Endometrium (tissue), 2 donors: ENCODE data around the gene MBNL2.

Experiments used
- FAIRE-seq: peaks from 2 replicates; lab custom pipeline; 2012; peaks lifted over from hg19 to GRCh38; lab: Jason Lieb, UNC
- donor health status: control.
- donor health status: control.

Gene MBNL2

DNA sequence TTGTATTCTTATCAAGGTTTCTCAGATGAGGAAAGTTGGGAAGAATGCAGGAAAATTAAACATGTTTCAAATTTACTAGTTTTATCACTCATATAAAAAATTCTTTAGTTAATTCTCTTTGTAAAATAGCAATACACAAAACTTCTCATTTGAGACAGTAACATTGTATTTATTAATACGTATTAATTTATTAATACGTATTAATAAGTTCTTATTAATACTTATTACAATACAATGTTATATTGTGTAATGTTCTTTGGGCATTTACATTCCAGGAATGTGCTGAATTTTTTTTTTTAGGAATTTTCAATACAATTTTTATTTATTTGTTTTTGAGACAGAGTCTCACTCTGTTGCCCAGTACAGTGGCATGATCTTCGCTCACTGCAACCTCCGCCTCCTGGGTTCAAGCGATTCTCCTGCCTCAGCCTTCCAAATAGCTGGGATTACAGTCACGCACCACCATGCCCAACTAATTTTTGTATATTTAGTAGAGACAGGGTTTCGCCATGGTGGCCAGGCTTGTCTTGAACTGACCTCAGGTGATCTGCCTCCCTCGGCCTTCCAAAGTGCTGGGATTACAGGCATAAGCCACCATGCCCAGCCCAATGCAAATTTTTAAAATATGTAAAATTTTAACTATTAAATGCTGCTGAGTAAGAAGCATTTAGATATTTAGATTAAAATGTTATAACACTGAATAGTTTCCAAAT, 31.6 kb downstream of the MBNL2 start:
- no peak for FAIRE-seq

DNA sequence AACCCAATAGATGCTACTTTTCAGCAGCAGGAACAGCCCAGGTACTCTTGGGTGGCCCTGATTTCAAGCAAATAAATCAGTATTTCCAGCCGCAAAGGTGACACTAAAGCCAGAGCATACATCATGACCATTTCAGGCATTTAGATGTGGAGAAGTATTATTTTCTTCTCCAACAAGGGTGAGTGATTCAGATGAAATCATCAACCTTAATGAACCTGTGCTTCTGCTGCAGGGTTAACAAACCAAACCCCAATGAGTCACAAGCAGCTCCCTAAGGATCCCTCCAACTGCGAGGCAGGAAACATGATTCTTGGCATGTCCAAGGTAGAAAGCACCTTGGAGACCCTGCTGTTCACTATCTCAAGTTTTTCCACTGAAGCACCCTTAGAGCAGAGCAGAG, 32.7 kb downstream of the MBNL2 start:
- no peak for FAIRE-seq

DNA sequence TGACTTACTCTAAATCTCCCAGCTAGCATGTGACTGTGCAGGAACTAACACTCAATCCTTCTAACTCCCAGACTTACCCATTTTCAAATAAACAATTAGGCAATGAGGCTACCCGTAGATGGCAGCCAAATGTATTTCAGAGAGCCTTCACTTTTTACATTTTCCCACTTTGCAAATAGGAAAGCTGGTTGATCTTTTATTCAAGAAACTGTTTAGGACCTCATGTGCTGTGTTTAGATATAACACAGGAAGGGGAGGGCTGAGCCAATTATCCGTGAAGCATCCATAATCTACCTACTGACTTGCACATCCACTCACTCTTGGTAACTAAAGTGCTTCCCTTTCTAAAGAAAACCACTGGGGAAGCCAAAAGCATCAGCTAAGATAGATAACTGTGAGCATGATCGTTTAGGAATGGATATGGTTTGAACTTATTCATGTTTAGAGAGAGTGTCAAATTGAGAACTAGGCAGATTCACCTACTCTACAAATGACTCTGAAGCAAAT, 33.4 kb downstream of the MBNL2 start:
- FAIRE-seq, result no peak

DNA sequence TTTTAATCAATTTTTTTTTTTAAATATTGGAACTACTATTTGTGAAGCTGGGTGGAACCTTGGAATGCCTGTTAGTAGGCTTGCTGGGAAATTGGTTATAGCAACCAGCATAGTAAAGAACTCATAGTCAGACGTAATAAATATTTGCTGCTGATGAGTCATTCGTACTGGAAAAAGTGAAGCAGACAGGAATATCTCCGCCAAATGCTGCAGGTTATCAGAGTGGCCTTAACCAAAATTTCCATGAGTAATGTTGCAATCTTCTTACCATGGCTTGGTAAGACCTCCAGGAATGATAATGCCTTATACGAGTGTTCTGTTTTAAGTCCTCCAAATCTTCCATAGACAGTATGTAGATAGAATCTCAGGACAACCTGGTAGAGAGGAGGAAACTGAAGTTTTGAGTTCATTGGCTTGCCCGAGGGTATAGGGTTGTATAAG, 34.2 kb downstream of the MBNL2 start:
- no peak for FAIRE-seq

DNA sequence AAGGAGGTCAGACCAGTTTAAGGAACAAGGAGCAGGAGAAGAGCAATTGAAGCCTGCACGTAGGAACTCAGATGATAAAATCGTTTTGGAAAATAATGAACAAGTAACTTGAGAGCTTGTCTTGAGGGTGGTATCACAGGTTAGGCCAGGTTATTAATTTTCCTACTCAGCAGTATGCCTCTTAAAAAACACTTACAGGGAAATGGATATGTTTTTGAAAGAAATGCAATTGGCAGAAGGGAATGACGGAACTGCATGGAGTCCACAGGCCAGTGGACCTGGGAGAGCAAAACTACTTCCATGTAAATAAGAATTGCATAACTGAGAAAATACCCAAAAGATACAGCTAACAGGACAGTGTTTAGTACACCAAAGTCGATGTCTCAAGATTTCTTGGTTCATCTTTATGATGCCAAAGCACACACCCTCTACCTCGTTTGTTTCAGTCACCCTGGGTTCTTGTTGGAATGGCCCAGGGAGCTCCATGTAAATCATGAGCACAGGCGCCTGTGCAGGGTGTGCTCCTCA, 35.2 kb downstream of the MBNL2 start:
- FAIRE-seq, result no peak

DNA sequence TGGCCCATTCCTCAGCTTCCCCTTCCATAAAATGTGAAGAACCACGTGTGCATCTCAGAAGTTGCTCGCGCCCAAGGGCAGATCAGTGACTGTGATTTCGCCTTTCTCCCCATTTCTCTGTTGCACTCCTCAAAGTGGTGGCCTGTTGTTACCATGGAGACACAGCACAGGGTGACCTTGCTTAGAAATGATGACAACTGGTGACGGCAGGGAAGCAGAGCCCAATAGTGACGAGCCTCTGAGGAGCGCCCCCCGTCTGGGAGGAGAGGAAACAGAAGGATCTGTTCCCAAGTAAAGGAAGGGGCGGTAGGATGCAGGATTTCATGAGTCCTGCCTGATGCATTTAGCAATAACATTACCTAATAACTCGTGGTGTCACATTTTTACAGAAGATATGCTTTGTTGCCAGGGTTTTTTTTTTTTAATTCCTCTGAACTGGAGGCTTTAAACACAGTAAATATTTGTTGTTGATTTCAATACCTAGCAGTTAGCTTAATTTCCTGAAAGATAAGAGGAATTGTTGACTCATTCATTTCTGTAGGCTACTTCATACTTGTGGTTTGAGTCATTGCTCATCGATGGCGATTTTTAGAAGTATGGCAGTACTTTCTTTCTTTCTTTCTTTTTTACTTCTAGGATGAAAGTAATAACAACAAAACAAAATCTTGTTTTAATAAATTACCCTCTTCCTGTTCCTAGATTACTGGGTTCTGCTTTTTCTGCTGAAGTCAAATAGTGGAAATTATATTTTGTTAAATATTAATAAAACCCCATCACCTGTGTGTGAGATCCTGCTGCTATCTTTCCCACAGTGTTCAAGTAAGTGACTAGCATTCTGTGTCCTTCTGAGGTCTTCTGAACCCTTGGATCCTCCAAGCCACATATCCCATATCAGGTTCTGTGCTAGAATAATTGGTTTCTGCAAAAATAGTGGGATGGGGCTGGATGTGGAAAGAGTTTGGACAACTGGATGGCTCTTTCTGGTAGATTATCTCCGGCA, 36.0 kb downstream of the MBNL2 start:
- FAIRE-seq, result peak; percentile 31

DNA sequence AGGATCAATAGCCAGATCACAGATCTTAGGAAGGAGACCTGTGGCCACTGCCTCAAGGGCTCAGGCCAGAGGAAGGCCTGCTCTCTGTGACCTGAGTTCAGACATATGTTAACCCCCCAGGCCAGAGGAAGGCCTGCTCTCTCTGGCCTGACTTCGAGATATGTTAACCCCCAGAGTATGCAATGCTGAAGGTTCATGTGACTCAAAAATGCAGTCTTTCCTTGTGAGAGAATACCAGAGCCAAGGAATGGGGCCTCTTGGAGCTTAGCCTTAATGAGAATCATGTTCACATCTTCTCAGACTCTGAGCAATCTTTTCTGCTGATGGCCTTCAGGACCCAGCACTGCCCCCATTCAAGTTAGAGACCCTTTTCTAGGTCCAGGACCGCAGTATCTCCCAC, 36.7 kb downstream of the MBNL2 start:
- no peak for FAIRE-seq

DNA sequence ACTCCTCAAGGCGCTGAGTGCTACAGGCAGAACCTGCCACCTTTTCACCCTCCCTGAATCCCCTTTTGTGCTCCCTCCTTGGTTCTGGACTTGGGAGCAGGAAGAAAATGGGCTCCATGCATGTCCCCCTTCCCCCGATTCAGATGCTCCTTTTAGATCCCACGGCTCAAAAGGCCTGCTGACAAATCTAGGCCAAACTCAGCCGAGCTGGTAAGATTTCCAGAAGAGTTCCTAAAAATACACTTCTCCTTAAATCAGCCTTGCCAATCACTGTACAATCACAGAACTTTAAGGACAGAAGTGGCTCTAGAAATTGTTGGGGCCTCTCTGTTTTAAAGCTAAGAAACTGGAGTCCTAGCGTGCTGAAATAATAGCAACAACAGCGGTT, 37.3 kb downstream of the MBNL2 start:
- no peak for FAIRE-seq

DNA sequence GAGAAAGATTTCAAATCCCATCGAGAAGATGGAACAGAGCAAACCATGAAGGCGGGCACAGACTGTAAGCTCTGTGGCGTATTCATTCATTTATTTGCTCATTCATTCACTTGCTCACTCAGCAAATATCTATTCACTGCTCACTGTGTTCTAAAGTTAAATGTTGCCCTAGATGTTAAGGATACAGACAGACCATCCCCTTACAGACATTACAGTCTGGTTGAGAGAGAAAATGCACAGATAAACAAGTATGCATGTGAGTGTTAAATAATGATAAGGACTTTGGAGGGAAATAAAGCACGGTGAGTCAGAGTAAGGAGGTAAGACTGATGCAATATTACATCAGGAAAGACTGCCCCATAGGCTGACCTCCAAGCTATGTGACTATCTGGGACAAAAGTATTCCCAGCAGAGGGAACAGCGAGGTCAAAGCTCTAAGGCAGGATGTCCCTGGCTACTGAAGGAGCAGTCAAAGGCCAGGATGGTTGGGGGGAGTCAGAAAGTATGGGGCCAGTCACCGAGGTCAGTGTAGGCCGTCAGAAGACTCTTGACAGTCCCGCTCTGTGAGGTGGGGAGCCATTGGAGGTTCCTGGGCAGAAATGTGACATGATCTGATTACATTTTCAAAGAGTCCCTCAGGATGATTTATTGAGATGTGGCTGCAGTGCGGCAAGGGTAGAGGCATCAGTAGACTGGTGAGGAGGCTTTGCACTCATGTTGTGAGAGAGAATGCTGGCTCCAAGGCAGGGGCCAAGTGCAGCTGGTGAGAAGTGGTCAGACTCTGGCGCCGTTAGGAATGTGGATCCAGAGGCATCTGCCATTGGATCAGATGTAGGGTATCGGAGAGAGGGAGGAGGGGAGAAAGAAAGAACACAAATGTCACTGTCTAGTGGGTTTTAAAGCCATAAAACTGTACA, 37.9 kb downstream of the MBNL2 start:
- FAIRE-seq, result no peak

DNA sequence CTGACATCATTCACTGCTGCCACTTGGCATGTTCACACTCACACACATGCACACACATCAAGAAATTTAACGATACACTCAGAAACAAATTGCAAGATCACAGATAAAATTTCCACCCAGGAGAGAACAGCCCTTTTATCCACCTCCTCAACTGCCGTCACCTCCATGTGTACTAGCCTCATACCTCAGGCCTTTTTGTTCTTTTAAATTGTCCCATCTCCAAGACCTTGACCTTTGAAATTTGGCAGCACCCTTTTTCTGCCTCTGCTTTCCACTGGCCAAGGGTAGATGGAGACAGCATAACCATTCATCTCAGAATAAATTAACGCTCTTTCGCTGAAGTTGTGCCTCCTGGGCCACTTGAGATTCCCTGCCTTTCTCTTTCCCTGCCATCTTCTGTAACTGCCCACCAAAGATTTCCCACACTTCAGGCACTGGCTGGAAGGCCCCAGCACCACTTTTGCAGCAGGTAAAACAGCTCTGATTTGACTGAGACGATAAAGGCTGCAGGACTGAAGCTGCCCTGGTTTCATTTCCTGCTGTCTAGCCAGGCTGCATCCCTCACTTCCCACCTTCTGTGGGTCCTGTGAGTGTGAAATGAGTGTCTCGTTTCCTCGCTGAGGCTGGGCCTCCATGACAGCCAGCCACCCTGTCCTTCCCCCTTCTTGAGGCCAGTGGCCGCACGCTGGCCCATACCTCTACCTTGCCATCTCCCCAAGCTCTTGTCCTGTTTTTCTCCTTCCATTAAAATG, 39.3 kb downstream of the MBNL2 start:
- no peak for FAIRE-seq

DNA sequence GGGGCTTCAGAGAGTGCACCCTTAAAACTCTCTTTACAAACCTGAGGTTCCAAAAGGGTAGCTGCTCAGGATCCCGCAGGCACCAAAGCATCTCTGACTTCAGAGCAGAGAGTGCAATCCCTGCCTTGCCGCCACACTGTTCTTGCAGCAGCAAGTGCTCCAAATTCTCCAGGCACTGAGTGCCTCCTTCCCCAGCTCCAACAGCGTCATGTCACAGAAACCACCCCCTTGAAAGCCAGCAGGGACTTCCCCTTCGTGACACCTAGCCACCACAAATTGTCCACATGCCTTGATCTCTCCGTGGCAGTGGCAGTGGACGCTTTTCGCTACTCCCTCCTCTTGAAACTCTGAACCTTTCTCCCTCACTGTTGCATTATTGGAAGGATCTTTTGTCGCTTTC, 39.9 kb downstream of the MBNL2 start:
- FAIRE-seq, result no peak

DNA sequence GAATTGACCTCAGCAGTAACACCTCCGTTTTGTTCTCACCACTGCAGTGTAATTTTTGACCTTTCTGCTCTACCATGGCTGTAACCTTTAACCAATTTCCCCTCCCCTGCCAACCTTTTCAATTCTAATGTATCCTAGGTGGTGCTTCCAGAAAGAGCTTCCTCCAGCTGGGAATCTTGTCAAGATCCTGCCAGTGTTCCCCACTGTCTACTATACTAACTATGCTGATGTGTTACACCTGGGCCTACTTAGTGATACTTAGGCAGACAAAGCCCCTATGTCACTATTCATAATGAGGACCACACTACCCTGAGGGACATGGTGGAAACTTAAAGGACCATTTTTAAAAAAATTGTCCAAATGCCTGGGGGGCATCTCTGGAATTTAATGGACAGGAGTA, 41.0 kb downstream of the MBNL2 start:
- FAIRE-seq, result no peak

DNA sequence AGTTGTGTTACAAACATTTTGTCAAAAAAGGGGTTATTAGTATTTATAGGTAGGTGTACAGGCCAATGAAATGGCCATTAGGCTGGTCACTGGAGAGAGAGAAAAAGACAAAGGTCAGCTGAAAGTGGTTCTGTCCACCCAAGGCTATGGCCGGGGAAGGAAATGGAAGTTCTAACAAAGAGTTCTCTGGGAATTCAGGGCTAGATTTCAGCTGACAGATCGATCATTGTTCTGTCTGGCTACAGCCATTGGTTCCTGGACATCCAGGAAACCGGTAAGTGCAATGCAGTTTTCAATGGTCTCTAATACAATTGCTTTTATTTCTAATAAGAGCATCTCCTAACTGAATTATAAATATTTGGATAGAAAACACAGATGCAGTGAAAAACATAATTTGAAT, 42.5 kb downstream of the MBNL2 start:
- FAIRE-seq, result no peak

DNA sequence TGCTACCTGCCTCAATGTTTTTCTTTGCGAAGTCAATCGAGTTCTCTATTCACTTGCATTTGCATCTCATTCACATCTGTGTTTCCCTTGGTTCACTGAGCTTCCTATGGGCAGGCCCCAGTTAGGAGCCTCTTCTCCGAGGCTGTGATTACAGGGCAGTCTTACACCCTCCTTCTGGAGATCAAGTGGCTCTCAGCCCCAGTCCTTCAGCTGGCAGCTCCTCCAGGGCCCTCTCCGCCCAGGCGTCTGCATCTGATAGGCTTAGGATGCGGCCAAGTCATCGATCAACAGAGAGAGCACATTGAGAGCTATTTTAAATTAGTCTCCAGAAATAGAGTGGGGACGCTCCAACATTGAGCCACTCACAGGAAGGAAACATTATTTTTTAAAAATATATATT, 44.2 kb downstream of the MBNL2 start:
- no peak for FAIRE-seq

DNA sequence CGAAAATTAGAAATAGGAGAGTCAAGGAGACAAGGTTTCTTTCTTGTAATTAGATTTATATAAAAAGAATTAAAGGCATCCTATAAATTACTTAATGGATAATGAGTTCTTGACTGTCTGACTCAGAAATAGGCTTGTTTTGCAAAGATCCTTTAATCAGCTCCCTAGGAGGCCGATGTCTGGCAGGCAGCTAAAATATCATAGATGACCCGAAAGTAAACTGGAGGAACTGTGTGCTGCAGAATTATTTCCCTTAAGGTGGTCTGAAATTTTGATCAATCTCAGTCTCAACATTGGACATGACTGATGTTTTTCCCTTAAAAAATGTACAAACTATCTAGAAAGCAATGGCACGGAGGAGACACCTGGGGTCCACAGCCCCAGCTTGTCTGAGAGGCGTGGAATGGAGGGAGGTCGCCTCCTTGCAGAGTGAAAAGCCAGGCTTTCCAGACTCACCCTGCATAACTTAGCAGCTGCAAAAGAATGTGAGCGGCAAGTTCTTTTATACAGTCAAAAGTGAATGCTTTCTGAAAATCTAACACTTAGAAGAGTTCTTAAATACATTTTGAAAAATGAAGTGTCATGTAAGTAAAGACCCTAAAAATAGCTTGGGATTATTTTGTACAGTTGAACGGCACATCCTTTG, 44.8 kb downstream of the MBNL2 start:
- FAIRE-seq, result no peak

DNA sequence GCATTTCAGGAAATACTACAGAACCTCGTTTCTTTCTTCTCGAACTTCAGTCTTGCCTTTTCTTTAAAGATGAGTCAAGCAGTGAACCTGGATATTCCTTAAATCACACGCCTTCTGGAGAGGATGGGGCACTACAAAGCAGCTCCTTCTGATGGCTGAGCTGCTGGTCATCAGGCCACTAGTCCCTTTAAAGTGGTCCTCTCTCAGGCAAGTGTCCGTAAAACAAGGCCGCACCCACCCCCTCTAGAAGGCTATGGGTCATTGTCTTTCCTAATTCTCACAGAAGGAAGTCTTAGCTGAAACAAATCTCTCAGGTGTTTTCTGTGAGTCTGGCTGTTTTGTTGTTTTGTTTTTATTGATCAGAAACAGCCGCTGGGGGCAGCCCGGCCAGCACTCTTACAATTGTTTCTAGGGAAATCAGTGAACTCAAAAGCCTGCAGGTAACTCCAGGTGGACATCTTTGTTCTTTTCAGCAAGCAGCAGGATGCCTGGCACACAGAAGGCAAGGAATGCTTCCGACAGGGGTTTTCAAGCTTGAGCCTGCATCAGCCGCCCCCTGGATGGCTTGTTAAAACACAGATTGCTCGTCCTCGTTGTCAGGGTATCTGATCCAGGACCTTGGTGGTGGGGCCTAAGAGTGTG, 45.4 kb downstream of the MBNL2 start:
- FAIRE-seq, result no peak

DNA sequence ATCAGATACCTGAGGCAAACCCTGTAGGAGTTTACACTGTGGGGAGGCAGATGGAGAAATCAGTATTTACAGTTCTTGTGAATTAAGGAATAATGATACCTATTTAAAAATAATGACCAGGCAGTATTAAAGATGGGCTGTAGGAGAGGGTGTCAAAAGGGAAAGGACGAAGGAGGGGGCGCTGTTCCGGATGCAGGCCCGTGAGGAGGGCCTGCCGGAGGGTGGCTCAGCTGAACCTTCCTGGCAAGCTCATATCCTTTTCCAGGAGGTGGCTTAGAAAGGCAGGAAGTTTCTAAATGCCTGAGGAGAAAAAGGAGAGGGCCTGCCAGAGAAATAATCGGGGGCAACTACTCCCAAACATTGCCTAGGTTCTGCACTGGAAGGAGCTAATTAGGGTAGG, 46.6 kb downstream of the MBNL2 start:
- no peak for FAIRE-seq

DNA sequence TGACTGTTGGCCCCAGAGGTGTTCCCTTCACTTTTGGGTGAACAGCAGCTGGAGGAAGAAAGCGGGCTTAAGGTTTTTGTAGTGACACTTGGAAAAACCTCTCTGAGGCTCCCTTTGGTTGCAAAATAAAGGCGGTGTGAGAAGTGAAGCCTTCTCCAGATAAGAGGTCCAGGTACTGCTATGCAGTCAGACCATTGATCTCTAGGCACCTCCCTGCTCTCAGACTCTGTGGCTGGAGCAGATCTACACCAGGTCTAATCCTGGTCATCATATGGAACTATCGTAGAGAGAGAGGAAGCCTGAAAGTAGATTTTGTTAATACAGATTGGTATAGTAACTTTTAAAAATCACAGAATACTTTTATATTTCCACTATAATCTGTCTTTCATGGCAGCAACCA, 47.5 kb downstream of the MBNL2 start:
- no peak for FAIRE-seq

DNA sequence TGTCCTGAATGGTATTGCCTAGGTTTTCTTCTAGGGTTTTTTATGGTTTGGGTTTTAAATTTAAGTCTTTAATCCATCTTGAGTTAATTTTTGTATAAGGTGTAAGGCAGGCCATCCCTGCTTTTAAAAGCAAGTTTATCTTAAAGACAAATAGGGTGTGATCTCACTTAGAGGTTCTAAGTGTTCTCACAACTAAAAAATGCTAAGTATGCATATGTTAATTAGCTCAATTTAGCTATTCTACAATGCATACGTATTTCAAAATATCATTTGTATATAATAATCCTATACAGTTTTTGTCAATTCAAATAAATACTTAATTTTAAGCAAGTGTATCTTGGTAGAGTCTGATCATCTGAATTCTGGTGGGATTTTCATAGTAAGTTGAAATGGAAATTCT, 50.4 kb downstream of the MBNL2 start:
- no peak for FAIRE-seq

DNA sequence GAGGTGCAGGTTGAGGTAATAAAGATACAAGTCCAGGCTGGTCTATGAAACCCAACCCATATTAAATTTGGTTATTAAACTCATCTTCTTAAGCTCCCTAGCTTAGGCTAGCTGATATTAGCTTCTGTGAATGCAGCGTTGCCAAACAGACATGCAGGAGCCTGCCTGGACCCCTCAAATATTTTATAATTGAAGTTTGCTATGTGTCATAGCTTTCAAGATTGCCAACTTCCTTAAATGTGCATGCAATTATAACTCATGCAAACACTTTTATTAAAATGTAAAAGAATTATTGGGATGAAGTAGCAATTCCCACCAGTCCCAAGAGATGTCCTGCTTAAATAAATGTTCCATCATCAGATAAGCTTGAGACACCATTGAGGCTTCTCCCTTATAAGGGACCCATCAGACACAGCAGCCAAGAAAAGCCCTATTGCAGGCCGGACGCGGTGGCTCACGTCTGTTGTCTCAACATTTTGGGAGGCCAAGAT, 51.3 kb downstream of the MBNL2 start:
- FAIRE-seq, result no peak
